HG03432 (cell line): ENCODE measurements around the gene DCTPP1.

Source experiments
- ATAC-seq: cut with Tn5 transposase; IDR thresholded peaks from one replicate; pipeline ENCODE4 v1.9.1; 2021; ENCODE audit warnings: mild to moderate bottlenecking, moderate library complexity; ENCODE audit not compliant: unreplicated experiment

The DCTPP1 gene

DNA sequence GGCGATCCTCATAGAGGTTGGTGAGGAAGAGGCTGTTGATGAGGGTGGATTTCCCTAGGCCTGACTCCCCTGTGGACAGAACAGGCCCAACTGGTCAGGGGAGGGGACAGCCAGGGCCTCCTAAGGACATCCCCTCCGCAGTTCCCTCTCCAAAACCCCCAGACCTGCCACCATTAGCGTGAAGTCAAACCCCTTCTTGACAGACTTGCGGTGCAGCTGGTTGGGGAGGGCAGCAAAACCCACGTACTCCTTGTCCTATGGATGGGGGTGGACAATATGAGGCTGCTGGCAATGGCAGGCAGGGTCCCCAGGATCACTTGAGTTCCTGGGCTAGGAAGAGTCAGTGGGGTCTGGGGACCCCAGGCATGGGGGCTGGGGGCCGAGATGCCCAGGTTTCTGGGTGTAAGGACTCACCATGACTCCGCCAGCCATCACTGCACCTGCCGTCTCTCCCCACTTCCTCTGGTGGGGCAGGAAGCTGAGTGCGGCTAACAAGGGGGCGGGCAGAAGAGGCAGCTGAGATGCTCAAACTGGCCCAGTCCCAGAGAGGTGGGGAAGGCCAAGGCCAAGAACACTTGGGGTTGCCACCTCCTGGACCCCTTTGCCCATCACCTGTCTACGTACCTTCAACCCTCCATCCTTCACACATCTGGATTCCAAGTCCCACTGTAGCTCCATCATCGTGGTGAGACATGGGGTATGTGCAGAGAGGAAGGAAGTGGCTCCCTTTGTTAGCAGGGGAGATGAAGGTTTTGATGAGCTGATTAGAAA lies 47.5 kb downstream of the DCTPP1 start, which contains the start of gene SEPTIN1:
SEPTIN1 (minus strand) TSS at position 451 of the 771 bp plus-strand sequence; CDS start at position 432, 19 bp downstream.
- ATAC-seq, result peak; percentile 28

GRCh38 chr16:30381291-30382041 lies 48.4 kb downstream of the DCTPP1 start:
- ATAC-seq, result no peak

DNA sequence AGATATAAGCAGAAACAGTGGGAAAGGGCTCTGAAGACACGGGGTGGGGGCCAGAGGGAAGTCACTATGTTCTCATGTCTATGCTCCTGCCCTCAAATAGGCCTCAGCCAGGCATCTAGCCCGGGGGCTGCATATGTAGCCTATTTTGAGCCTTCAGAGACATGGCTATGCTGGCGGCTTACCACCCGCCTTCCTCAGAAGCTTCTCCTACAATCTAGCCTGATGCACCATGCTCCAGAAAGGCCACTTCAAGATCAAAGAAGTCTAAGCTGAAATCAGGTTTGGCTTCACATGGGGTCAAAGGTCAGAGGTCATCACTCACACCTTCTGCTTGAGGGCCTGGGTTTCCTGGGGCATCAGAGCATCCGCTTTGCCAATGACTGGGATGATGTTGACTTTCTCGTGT lies 49.0 kb downstream of the DCTPP1 start:
- ATAC-seq, result no peak

- no peak for ATAC-seq
Observed at GRCh38 chr16:30380072-30380802, 49.6 kb downstream of the DCTPP1 start.

GRCh38 chr16:30379158-30379783 lies 50.6 kb downstream of the DCTPP1 start:
- no peak for ATAC-seq

DNA sequence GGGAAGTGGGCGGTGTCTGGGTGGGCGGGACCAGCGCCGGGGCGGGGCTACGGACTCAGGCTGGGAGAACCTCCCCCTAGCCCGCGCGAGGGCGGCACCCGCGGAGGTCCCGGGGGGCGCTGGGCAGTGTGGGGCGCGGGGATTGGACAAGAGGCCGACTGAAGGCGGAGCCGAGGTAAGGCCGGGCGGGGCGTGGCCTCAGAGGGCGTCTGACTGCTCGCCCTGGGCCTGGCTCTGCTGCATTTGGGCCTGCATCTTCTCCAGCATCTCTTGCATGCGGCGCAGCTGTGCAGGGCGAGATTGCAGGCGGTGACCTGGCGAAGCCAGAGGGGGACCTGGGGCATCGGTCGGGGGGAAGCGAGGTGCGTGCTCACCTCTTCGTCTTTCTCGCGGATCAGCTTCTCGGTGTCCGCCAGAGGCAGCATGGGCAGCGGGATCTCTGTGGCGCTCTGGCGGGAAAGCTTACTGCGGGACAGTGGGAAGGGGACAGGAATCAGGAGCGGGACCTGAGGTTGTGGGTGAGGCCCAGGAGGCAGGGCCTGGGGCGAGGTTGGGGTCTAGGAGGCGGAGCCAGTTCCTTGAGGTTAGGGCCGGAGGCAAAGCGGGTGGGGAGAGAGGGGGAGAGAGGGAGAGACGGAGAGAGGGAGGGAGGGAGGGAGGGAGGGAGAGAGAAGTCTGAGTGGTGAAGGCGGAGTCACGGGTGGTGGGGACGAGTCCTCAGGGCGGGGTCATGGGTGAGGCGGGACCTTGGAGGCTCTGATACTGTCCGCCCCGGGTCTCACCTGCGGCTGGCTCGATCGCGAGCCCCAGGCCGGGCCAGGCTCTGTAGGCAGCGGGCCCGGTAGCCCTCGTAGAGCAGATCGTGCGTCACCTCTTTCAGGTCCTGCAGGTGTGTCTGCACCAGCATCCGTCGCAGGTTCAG lies 51.3 kb downstream of the DCTPP1 start:
- peak; percentile 86 for ATAC-seq

DNA sequence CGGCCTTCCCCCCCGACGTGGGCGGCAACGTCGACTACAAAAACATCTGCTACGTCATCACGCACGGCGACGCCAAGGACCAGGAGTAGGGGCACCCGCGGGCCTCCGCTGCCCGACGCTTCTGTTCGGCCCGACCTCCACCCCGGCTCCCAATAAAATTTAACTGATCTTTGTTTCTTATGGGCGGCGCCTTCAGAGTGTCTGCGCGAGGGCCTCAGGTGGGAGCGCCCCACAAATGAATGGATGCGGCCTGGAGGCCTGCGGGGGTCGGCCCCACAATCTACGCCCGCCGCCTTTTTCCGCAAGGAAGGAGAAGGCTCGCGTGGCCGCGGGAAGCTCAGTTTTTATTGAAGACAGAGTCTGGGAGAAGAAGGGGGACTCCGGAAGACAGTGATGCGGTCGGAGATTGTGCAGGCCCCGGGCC lies 52.0 kb downstream of the DCTPP1 start:
- ATAC-seq, result peak; percentile 43

- ATAC-seq, result no peak
Observed at GRCh38 chr16:30377050-30377811, 52.6 kb downstream of the DCTPP1 start.

- no peak for ATAC-seq
Observed at GRCh38 chr16:30376461-30376902, 53.3 kb downstream of the DCTPP1 start.

DNA sequence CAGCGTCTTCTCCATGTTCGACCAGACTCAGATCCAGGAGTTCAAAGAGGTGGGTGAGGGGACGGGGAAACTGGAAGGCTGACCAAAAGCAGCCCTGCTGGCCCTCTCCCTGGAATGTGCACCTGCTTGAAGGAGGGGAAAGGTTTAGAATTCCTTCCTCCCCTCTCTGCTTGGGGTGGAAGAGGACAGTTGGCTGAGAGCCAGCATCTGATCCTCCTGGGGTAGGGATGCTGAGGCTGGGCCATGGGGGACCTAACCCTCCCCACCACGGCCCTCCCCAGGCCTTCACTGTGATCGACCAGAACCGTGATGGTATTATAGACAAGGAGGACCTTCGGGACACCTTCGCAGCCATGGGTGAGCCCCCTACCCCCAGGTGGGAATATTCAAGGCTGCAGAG lies 54.0 kb downstream of the DCTPP1 start:
- no peak for ATAC-seq

GRCh38 chr16:30374538-30374937 lies 55.3 kb downstream of the DCTPP1 start, which contains the start of gene MYL11:
Gene MYL11, plus strand, starts transcription at chr16:30374802. Its CDS starts 56 bp downstream, at chr16:30374858.
- no peak for ATAC-seq
